RPMI7951 (cell line): Measurements from ENCODE around the gene DPM2. TPM values are rescaled to one million over a fixed set of nuclear protein-coding genes. Genes with fewer than 3 reads are reported as not detected.

Source experiments
- DNase-seq: peaks from one replicate; pipeline ENCODE4 v3.0.0-alpha.2; 2012; ENCODE audit warnings: low read depth
- total RNA-seq: library from RNA; depleted of rRNA; stranded (reverse); fragments of >200 nt; shearing (Covaris generic); gene quantifications from 2 replicates; pipeline ENCODE4 v1.2.3, GENCODE V29; 2014

Gene DPM2
- total RNA-seq, 1 experiment from 2014 or later, result 50.1 TPM

- DNase-seq, result no peak
Measured at GRCh38 chr9:127936347-127936852, 1.3 kb downstream of the DPM2 start.

DNA sequence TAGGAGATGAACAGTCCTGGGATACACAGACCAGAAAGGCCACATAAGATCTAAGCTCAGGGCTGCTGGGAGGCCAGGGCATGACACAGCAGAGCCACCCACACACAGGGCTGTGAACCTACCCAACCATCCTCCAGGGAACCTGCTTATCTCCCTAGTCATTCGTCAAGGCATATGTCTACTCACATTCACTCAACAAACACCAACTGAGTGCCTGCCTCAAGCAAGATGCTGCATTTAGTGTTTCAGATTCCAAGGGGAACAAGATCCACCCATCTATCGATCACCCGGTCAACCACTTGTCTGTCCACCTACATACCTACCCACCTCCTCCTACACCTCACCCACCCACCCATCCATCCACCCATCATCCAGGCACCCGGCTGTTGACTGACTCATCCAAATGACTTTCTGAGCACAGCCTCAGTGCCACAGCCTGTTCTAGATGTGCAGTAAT, 1.9 kb downstream of the DPM2 start:
- no peak for DNase-seq

- no peak for DNase-seq
Measured at GRCh38 chr9:127934986-127935385, 2.7 kb downstream of the DPM2 start.

- DNase-seq, result no peak
Measured at GRCh38 chr9:127934248-127934647, 3.4 kb downstream of the DPM2 start.

- peak; percentile 69 for DNase-seq
Measured at GRCh38 chr9:127931092-127931881, 6.4 kb downstream of the DPM2 start.

- DNase-seq, result peak; percentile 79
Measured at GRCh38 chr9:127930231-127931091, 7.2 kb downstream of the DPM2 start, which contains the start of gene PIP5KL1. Gene PIP5KL1 (minus strand): TSS chr9:127930777. CDS start chr9:127930752, 25 bp downstream.

DNA sequence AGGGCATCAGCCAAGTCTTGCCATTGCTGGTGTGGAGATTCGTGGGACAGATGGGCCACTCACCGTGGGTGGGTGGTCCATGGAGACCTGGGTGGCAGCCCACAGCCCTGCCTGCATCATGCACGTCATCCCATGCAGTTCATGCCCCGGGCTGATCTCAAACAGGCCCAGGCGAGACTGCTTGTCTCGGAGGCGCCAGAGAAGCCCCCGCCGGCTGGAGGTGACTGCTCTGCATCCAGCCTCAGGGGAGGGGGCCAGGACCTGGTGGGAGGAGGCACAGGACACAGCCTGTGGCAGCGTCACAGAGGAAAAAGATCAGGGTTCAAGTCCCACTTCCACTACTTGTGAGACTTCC, 8.1 kb downstream of the DPM2 start:
- no peak for DNase-seq

- no peak for DNase-seq
Measured at GRCh38 chr9:127928676-127929624, 8.7 kb downstream of the DPM2 start.

GRCh38 chr9:127927988-127928675, 9.5 kb downstream of the DPM2 start:
- no peak for DNase-seq

GRCh38 chr9:127927201-127927987, 10.3 kb downstream of the DPM2 start:
- DNase-seq, result no peak

- DNase-seq, result no peak
Measured at GRCh38 chr9:127926906-127927200, 10.8 kb downstream of the DPM2 start.

GRCh38 chr9:127925959-127926905, 11.4 kb downstream of the DPM2 start:
- DNase-seq, result no peak

DNA sequence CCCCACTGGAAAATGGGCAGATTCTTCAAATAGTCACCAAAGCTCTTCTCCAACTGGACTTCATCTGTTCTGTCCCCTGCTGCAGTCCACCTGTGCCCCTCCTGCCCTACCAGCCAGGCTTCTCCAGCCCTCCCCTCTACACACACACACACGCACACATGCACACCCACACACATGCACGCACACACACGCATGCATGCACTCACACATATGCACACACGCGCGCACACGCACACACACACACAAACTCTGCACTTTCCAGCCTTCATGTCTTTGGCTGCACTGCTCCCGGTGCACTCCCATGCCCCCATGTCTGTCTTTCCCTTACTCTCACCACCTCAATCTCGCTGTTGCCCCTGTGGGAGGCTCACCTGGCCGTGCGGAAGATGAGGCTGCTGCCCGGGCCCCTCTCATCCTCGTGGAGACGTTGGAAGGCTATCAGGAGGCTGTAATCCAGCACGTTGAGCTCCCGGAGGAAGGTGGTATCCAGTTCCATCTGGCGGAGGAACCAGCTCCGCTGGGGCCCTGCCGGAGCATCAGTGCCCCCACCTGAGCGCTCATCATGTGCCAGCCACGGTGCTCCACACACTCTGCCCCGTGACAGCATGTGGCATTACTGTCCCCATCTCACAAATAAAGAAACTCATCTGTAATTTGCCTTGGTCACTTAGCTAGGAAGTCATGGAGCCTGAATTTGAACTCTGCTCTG, 12.8 kb downstream of the DPM2 start:
- DNase-seq, result no peak

GRCh38 chr9:127923771-127924170, 13.9 kb downstream of the DPM2 start:
- DNase-seq, result peak; percentile 92

- DNase-seq, result no peak
Measured at GRCh38 chr9:127923046-127923445, 14.6 kb downstream of the DPM2 start.

- no peak for DNase-seq
Measured at GRCh38 chr9:127921557-127922120, 16.0 kb downstream of the DPM2 start.

GRCh38 chr9:127920794-127921193, 16.9 kb downstream of the DPM2 start:
- DNase-seq, result no peak

GRCh38 chr9:127919253-127919815, 18.3 kb downstream of the DPM2 start:
- DNase-seq, result peak; percentile 99
